Jurkat, Clone E6-1 (cell line): ENCODE data around the gene EXOC3L1.

ENCODE experiments used
- DNase-seq: peaks from one replicate; pipeline ENCODE4 v3.0.0-alpha.2; 2011; ENCODE audit warnings: low read depth, low spot score
- H3K4me3 ChIP-seq: 2 replicates; pipeline ENCODE4 v1.5.1; 2011; ENCODE audit warnings: mild to moderate bottlenecking, low read length, control low read depth, moderate library complexity

The EXOC3L1 gene

GRCh38 chr16:67170168-67170948 is 19.6 kb downstream of the EXOC3L1 start, which contains the start of gene NOL3:
Gene NOL3, plus strand, starts transcription at chr16:67170538.
- H3K4me3 ChIP-seq = peak within 1 kb of the TSS; percentile 43
- peak; percentile 49 for DNase-seq

- no peak for DNase-seq
- H3K4me3 ChIP-seq = peak overlapping the region; percentile 43
Measured at GRCh38 chr16:67169642-67170167, 20.2 kb downstream of the EXOC3L1 start.

- H3K4me3 ChIP-seq = no peak overlapping the region
- DNase-seq = no peak
Measured at GRCh38 chr16:67169011-67169451, 20.9 kb downstream of the EXOC3L1 start.

DNA sequence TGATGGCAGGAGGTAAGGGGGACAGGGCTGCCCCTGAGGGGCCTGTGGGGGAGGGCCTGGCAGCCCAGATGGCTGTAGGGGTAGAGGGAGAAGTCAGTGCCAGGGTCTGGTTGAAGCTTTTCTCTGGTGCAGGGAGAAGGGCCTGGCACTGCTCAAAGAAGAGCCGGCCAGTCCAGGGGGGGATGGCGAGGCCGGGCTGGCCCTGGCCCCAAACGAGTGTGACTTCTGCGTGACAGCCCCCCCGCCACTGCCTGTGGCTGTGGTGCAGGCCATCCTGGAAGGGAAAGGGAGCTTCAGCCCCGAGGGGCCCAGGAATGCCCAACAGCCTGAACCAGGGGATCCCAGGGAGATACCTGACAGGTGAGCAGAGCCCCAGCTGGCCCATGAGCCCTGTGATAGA is 22.3 kb downstream of the EXOC3L1 start:
- no peak overlapping the region for H3K4me3 ChIP-seq
- no peak for DNase-seq

DNA sequence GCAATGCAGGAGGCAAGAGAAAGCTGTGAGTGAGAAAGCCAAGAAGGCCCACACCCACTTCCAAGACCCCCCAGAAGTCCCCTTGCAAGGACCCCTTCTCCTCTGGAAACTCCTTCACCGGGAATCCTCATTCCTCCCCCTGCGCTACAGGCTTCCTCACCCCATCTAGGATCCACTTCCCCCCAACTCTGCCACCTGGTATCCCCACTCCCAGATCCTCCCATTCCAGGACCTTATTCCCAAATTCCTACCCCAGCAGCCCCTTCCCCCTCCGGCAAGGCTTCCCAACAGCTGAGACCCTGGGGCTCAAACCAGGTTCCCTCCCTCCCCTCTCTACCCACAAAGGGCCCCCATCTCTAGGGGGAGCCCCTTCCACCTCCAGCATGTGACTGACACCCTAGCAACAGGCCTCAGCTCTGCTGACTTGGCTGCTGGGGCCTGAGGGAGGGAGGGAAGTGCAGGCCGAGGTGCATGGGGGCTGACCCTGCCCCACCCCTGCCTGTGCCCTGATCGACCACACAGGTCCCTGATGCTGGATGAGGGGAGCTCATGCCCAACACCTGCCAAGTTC is 23.3 kb downstream of the EXOC3L1 start:
- H3K4me3 ChIP-seq = no peak overlapping the region
- DNase-seq = no peak

DNA sequence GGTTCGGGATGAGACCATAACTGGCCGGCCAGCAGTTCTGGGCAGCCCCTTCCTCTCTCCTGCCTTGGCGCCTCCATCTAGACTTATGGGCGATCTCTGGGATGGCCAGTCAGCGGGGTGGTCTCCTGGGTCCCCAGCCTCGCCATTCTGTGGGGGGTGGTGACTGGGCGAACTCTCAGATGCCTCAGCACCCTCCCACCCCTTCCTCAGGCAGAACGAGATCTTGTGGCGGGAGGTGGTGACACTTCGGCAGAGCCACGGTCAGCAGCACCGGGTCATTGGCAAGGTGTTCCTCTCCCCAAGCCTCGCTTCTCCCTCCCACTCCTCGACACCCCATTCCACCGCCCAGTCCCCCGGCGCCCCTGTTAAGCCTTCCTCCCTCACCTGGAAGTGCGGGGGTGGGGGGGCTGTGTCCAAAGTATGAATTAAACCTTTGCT is 23.8 kb downstream of the EXOC3L1 start:
- no peak for DNase-seq
- H3K4me3 ChIP-seq = no peak overlapping the region

- DNase-seq = no peak
- no peak overlapping the region for H3K4me3 ChIP-seq
Measured at GRCh38 chr16:67165121-67166078, 24.5 kb downstream of the EXOC3L1 start.

- peak within 1 kb of the TSS; percentile 24; the same call in 1 of the 2 replicates for H3K4me3 ChIP-seq
- no peak for DNase-seq
Measured at GRCh38 chr16:67164599-67165061, 25.3 kb downstream of the EXOC3L1 start, which contains the start of gene HSF4. Gene HSF4, plus strand, starts transcription at chr16:67164745. Its CDS starts 67 bp downstream, at chr16:67164812.

GRCh38 chr16:67163999-67164558 is 25.9 kb downstream of the EXOC3L1 start:
- no peak for DNase-seq
- H3K4me3 ChIP-seq = peak overlapping the region; percentile 24; the same call in 1 of the 2 replicates

DNA sequence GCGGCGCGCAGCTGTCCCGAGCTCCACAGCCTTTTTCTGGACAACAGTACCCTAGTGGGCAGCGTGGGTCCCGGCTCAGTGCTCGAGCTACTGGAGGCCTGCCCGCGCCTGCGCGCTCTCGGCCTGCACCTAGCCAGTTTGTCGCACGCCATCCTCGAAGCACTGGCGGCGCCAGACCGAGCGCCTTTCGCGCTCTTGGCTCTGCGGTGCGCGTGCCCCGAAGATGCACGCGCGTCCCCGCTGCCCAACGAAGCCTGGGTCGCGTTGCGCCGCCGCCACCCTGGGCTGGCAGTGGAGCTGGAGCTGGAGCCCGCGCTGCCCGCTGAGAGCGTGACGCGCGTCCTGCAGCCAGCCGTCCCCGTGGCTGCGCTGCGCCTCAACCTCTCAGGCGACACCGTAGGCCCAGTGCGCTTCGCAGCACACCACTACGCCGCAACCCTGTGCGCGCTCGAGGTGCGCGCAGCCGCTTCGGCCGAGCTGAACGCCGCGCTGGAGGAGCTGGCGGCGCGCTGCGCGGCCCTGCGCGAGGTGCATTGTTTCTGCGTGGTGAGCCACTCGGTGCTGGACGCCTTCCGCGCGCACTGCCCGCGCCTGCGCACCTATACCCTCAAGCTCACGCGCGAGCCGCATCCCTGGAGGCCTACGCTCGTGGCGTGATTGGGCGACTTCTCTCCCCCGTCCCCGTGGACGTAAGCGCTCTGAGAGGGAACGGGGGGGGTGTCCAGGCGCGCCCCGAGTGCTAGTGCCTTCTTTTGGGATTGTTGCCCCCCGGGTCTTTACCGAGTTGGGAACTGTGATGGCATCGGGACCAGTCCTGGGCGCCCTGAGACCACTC is 26.6 kb downstream of the EXOC3L1 start:
- peak overlapping the region; percentile 24 for H3K4me3 ChIP-seq
- no peak for DNase-seq

- DNase-seq = no peak
- no peak overlapping the region for H3K4me3 ChIP-seq
Measured at GRCh38 chr16:67162506-67163163, 27.3 kb downstream of the EXOC3L1 start.

DNA sequence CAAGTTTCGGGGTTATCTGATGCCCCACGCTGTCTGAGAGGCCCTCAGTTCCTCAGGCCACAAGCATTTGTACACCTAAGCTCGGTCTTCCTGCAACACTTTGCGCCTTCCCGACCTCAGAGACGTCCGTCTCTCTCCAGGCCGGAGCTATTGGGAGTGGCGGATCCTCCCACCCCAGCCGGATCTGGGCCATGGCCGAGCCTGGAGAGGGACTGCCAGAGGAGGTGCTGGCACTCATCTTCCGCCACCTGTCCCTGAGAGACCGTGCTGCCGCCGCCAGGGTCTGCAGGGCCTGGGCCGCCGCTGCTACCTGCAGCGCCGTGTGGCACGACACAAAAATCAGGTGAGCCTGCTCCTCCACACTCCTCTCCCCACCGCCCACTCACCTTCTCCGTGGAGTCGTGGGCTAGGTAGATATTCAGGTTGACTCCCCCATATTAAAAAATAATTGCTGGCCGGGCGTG is 28.3 kb downstream of the EXOC3L1 start:
- no peak overlapping the region for H3K4me3 ChIP-seq
- no peak for DNase-seq

DNA sequence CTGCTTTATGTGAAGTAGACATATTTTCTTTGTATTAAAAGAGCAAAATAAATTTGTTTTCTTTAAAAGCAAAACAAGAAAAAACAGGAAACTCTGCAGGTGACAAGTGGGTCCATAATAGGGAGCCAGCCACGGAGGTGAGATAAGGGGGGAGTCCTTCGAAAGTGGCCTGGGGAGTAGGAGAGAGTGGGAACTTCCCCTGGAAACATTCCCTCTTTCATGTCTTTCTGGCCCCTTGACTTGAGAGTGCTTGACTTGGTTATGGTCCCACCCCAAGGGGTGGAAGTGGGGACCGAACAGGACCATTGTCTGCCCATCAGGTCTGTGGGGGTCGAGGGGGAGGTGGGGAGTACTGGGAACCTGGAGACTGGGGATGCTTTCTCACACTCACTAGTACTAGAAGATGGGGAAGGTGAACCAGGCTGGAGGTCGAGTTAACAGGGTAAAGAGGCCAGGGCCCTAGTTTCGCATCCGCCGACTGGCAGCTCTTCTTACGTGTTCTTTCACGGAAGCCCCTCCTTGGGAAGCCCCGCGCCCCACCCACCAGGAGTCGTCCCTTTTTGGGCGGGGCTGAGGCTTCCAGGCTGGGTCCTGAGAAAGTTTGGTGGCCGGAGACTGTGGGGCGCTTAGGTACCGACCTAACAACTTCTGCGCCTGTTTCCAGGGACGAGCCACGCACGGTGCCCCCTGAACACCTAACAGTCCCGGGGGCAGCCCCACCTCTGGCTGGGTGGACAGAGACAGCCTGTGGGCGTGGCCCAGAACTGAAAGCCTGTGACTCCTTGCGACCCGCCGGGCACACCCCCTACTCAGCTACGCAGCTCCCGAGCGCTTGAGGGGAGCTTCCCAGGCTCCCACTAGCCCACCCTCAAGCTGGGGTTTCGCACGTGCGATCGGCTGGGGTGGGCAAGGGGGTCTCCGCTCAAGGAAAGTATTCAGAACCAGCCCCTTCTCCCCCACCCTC is 31.0 kb downstream of the EXOC3L1 start:
- H3K4me3 ChIP-seq = peak overlapping the region; percentile 90
- DNase-seq = peak; percentile 48

DNA sequence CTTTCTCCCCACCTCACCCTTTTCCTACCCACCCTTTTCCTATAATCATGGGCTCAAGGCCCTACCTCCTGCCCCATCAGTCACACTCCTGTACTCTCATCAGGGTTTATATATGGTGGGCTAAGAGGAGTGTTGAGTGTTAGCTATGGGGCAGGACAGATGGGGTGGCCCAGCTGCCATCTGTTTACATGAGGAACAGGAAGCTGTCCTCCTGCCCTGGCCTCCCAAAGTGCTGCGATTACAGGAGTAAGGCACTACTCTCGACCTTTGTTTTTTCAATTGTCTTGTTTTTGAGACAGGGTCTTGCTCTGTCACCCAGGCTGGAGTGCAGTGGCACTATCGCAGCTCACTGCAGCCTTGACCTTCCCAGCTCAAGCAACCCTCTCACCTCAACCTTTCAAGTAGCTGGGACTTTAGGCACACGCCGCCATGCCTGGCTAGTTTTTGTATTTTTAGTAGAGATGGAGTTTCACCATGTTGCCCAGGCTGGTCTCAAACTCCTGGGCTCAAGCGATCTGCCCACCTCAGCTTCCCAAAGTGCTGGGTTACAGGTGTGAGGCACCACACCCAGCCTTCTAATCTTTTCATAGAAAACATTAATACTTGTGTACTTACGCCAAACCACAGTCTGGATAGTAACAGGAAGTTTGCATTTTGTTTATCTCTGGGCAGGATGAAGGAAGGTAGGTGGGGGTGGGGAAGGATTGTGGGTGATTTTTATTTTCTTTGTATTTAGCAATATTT is 31.9 kb downstream of the EXOC3L1 start:
- no peak overlapping the region for H3K4me3 ChIP-seq
- no peak for DNase-seq

- DNase-seq = no peak
Measured at GRCh38 chr16:67157106-67157748, 32.7 kb downstream of the EXOC3L1 start.

More at GRCh38 chr16:67157106-67157748, 32.7 kb downstream of the EXOC3L1 start:
- H3K4me3 ChIP-seq = no peak overlapping the region
